ENCODE data around the gene PSMD13. TPM values are rescaled to one million over a fixed set of nuclear protein-coding genes. Genes with fewer than 3 reads are reported as not detected.

PSMD13 gene
- total and polyA plus RNA-seq, 2 experiments from 2014 or later, result 91.8 to 146 TPM

- Histone ChIP-seq H4K20me1 (ENCODE audit: insufficient read depth, poor library complexity, severe bottlenecking) (no peaks in the 10 kb centered on the region), H3K36me3 (replicated peaks; ENCODE audit: insufficient read depth, low read depth) (no peaks in the 10 kb centered on the region), H3K27me3 (no peaks in the 10 kb centered on the region), H3K27ac (no peak overlapping the region), H3K9me2 (replicated peaks; ENCODE audit: insufficient read depth) (no peaks in the 10 kb centered on the region), H3K4me3 (no peak overlapping the region), H3K9me3 (ENCODE audit: low read depth) (no peaks in the 10 kb centered on the region), H2AFZ (no peak overlapping the region), H3K79me2 (no peaks in the 10 kb centered on the region), H3K4me2 (no peak overlapping the region), H3K4me1 (ENCODE audit: insufficient read depth) (peaks cover 1% of the 10 kb centered on the region)
- DNase-seq (ENCODE audit: low spot score), result no peak
- 73% methylated on average over 10 of the region's 13 CpGs for WGBS (ENCODE audit: low lambda C conversion rate, missing lambda C conversion rate)
- TF ChIP-seq, protein P1, sequence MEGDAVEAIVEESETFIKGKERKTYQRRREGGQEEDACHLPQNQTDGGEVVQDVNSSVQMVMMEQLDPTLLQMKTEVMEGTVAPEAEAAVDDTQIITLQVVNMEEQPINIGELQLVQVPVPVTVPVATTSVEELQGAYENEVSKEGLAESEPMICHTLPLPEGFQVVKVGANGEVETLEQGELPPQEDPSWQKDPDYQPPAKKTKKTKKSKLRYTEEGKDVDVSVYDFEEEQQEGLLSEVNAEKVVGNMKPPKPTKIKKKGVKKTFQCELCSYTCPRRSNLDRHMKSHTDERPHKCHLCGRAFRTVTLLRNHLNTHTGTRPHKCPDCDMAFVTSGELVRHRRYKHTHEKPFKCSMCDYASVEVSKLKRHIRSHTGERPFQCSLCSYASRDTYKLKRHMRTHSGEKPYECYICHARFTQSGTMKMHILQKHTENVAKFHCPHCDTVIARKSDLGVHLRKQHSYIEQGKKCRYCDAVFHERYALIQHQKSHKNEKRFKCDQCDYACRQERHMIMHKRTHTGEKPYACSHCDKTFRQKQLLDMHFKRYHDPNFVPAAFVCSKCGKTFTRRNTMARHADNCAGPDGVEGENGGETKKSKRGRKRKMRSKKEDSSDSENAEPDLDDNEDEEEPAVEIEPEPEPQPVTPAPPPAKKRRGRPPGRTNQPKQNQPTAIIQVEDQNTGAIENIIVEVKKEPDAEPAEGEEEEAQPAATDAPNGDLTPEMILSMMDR (IDR thresholded peaks at IDR 0.05; ENCODE audit: poor library complexity), result no peak
- TF ChIP-seq EZH2phosphoT487 (IDR thresholded peaks at IDR 0.05; ENCODE audit: low read depth, severe bottlenecking, unreplicated experiment) (no peak), EZH2 (IDR thresholded peaks at IDR 0.05; ENCODE audit: borderline replicate concordance) (no peak)
Observed at GRCh38 chr11:282630-283360, 46.0 kb downstream of the PSMD13 start.

DNA sequence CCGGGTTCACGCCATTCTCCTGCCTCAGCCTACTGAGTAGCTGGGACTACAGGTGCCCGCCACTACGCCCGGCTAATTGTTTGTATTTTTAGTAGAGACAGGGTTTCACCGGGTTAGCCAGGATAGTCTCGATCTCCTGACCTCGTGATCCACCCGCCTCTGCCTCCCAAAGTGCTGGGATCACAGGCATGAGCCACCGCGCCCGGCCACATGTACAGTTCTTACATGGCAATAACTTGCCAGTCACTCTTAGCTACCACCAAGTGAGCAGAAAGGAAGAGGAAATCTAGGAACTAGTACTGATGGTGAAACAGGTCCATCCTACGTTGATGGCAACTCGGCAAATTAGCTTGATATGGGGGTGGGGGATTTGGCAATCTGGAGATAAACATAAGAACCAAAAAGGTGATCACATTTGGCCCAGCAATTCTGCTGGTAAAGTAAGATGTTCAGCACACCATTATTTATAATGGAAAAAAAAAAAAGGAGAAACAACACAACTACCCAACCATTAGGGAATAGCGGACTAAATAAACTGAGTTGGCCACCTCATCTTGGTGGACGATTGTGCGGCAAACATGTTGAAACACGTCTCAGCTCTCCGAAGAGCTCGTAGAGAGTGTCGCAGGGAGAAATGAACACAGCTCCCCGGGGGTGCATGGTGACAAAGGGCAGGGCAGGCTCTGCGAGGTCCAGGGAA, 46.8 kb downstream of the PSMD13 start:
- no peaks in the 10 kb centered on the region for H3K79me2 ChIP-seq
- 82% methylated on average over 20 of the region's 23 CpGs for WGBS (ENCODE audit: low lambda C conversion rate, missing lambda C conversion rate)

GRCh38 chr11:284105-285020, 47.6 kb downstream of the PSMD13 start:
- DNase-seq (ENCODE audit: low spot score), result no peak
- Histone ChIP-seq H3K27ac (no peak overlapping the region), H3K9me2 (replicated peaks; ENCODE audit: insufficient read depth) (no peaks in the 10 kb centered on the region), H2AFZ (no peak overlapping the region), H3K4me1 (ENCODE audit: insufficient read depth) (peaks cover 6% of the 10 kb centered on the region), H3K27me3 (no peaks in the 10 kb centered on the region), H3K9me3 (ENCODE audit: low read depth) (no peaks in the 10 kb centered on the region), H3K4me2 (no peak overlapping the region), H3K79me2 (no peaks in the 10 kb centered on the region), H4K20me1 (ENCODE audit: insufficient read depth, poor library complexity, severe bottlenecking) (no peaks in the 10 kb centered on the region), H3K4me3 (no peak overlapping the region), H3K36me3 (replicated peaks; ENCODE audit: insufficient read depth, low read depth) (no peaks in the 10 kb centered on the region)
- TF ChIP-seq, protein P1 (IDR thresholded peaks at IDR 0.05; ENCODE audit: poor library complexity), result no peak
- TF ChIP-seq EZH2 (IDR thresholded peaks at IDR 0.05; ENCODE audit: borderline replicate concordance) (no peak), EZH2phosphoT487 (IDR thresholded peaks at IDR 0.05; ENCODE audit: low read depth, severe bottlenecking, unreplicated experiment) (no peak)
- WGBS (ENCODE audit: low lambda C conversion rate, missing lambda C conversion rate), result 89% methylated on average over 18 of the region's 24 CpGs

More for the DNA sequence above, 46.8 kb downstream of the PSMD13 start:
- DNase-seq (ENCODE audit: low spot score), result no peak
- no peak overlapping the region for H2AFZ ChIP-seq
- TF ChIP-seq, protein P1 (IDR thresholded peaks at IDR 0.05; ENCODE audit: poor library complexity), result no peak
- TF ChIP-seq EZH2 (IDR thresholded peaks at IDR 0.05; ENCODE audit: borderline replicate concordance) (no peak), EZH2phosphoT487 (IDR thresholded peaks at IDR 0.05; ENCODE audit: low read depth, severe bottlenecking, unreplicated experiment) (no peak)
- no peak overlapping the region for H3K4me2 ChIP-seq
- H3K4me3 ChIP-seq, result no peak overlapping the region
- no peaks in the 10 kb centered on the region for H3K27me3 ChIP-seq
- no peaks in the 10 kb centered on the region for H3K9me2 ChIP-seq (replicated peaks; ENCODE audit: insufficient read depth)
- H3K4me1 ChIP-seq (ENCODE audit: insufficient read depth), result peaks cover 6% of the 10 kb centered on the region
- H3K9me3 ChIP-seq (ENCODE audit: low read depth), result no peaks in the 10 kb centered on the region
- no peaks in the 10 kb centered on the region for H3K36me3 ChIP-seq (replicated peaks; ENCODE audit: insufficient read depth, low read depth)
- no peak overlapping the region for H3K27ac ChIP-seq
- H4K20me1 ChIP-seq (ENCODE audit: insufficient read depth, poor library complexity, severe bottlenecking), result no peaks in the 10 kb centered on the region

Measured in hepatocyte (in vitro differentiated cells).